SK-N-SH treated with all-trans-retinoic acid at 6 μM for 48 hours (cell line): ENCODE results near the gene CD52.

Experiments
- ARNTL ChIP-seq: fragments of 450-650 bp; formaldehyde crosslinking; IDR thresholded peaks from 2 replicates; pipeline ENCODE4 v1.5.0; 2020; ENCODE audit warnings: low read depth, mild to moderate bottlenecking, moderate library complexity, borderline replicate concordance
- CREB5 ChIP-seq: fragments of 250-450 bp; sonication (Bioruptor Pico); IDR thresholded peaks from 2 replicates; pipeline ENCODE4 v1.5.1; 2020; ENCODE audit warnings: low read depth, mild to moderate bottlenecking, moderate library complexity
- CSRNP3 ChIP-seq: fragments of 250-450 bp; sonication (Bioruptor Pico); IDR thresholded peaks from 2 replicates; pipeline ENCODE4 v1.5.1; 2021; ENCODE audit warnings: mild to moderate bottlenecking, moderate library complexity
- ESRRG ChIP-seq: fragments of 250-450 bp; sonication (Bioruptor Pico); IDR thresholded peaks from 2 replicates; pipeline ENCODE4 v1.6.1; 2021; ENCODE audit warnings: mild to moderate bottlenecking
- PATZ1 ChIP-seq: fragments of 250-450 bp; sonication (Bioruptor Pico); IDR thresholded peaks from 2 replicates; pipeline ENCODE4 v1.8.0; 2020; ENCODE audit warnings: mild to moderate bottlenecking, moderate library complexity, borderline replicate concordance
- RARB ChIP-seq: fragments of 250-450 bp; sonication (Bioruptor Pico); IDR thresholded peaks from 2 replicates; pipeline ENCODE4 v1.8.0; 2021; ENCODE audit warnings: mild to moderate bottlenecking, moderate library complexity
- ZFP3 ChIP-seq: fragments of 250-450 bp; sonication (Bioruptor Pico); IDR thresholded peaks from 2 replicates; pipeline ENCODE4 v1.5.0; 2020; ENCODE audit warnings: mild to moderate bottlenecking, moderate library complexity
- ZNF70 ChIP-seq: fragments of 450-650 bp; formaldehyde crosslinking; IDR thresholded peaks from 2 replicates; pipeline ENCODE4 v1.5.0; 2020; ENCODE audit warnings: mild to moderate bottlenecking, moderate library complexity

- TF ChIP-seq PATZ1, result no peak
- no peak for TF ChIP-seq RARB
- no peak for TF ChIP-seq ARNTL (CRISPR knock-in tag)
- TF ChIP-seq ESRRG, result no peak
- no peak for TF ChIP-seq CREB5 (CRISPR knock-in tag)
- no peak for TF ChIP-seq CSRNP3 (CRISPR knock-in tag)
- TF ChIP-seq ZFP3 (CRISPR knock-in tag), result no peak
- TF ChIP-seq ZNF70 (CRISPR knock-in tag), result no peak
Measured at GRCh38 chr1:26317146-26317545, 612 bp upstream of the CD52 start.
